C4-2B (cell line): ENCODE data around the gene MAN1A1.

Experiments used
- H3K27ac ChIP-seq: fragments of 450-650 bp; 2 replicates; pipeline ENCODE4 v1.5.1; 2017
- ZFX ChIP-seq: fragments of 450-650 bp; IDR thresholded peaks from 2 replicates; pipeline ENCODE4 v1.6.1; 2017
- TF ChIP-seq, protein P1 (sequence below): fragments of 450-650 bp; conservative IDR thresholded peaks from 2 replicates; pipeline ENCODE4 v1.5.1; 2017; ENCODE audit warnings: mild to moderate bottlenecking

The MAN1A1 gene

DNA sequence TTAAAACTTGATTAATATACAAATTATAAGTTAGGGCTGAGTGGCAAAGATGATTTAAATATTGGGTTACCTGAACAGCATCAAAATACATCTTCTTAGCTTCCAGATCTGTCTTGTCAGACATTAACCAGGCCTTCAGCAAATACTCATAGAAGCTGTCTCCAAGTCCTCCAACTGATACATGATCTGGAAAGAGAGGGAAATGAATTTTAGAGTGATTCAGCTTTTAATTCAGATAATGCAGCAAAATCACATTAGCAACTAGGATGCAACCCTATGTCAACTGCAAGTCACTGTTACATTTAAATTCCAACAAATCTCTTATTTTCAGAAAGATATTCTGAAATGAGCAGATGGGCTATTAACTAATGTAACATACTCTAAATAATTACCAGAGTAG is 155.9 kb downstream of the MAN1A1 start:
- H3K27ac ChIP-seq: no peak overlapping the region
- TF ChIP-seq ZFX: no peak
- TF ChIP-seq, protein P1, sequence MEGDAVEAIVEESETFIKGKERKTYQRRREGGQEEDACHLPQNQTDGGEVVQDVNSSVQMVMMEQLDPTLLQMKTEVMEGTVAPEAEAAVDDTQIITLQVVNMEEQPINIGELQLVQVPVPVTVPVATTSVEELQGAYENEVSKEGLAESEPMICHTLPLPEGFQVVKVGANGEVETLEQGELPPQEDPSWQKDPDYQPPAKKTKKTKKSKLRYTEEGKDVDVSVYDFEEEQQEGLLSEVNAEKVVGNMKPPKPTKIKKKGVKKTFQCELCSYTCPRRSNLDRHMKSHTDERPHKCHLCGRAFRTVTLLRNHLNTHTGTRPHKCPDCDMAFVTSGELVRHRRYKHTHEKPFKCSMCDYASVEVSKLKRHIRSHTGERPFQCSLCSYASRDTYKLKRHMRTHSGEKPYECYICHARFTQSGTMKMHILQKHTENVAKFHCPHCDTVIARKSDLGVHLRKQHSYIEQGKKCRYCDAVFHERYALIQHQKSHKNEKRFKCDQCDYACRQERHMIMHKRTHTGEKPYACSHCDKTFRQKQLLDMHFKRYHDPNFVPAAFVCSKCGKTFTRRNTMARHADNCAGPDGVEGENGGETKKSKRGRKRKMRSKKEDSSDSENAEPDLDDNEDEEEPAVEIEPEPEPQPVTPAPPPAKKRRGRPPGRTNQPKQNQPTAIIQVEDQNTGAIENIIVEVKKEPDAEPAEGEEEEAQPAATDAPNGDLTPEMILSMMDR: no peak

DNA sequence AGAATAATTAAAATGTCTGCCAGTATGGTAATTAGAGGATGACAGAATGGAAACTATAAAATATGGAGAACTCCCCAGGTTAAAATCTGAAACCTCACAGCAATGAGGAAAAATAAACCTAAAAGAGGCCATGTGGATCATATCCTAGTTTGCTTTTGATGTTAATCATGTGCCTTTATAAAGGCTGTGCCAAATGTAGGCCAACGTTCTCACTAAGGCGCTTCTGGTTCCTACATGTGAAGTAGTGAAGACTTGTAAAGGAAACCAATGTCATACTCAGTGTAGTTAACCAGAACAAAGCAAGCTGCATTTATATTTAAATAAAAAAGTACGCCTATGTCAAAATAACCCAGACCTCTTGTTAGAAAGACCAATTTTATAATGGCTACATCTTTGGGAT is 157.4 kb downstream of the MAN1A1 start:
- TF ChIP-seq, protein P1: no peak
- TF ChIP-seq ZFX: no peak
- H3K27ac ChIP-seq: no peak overlapping the region

DNA sequence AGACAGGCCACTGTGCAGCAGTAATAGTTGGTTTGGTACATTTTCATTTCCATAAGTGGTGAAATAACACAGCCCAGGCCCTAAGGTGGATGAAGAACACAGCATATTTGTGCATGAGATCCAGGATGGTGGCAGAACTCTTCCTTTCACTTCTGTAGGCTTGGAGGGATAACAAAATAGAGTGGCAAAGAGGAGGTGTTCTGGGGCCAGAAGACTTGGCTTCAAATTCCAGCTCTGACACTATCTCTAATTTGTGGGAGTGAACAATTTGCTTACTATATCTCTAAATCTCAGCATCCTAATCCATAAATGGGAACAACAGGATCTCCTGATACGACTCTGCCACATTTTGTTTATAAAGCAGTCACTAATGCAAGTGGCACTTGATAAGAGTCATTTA is 159.4 kb downstream of the MAN1A1 start:
- TF ChIP-seq, protein P1: no peak
- no peak for TF ChIP-seq ZFX
- no peak overlapping the region for H3K27ac ChIP-seq

DNA sequence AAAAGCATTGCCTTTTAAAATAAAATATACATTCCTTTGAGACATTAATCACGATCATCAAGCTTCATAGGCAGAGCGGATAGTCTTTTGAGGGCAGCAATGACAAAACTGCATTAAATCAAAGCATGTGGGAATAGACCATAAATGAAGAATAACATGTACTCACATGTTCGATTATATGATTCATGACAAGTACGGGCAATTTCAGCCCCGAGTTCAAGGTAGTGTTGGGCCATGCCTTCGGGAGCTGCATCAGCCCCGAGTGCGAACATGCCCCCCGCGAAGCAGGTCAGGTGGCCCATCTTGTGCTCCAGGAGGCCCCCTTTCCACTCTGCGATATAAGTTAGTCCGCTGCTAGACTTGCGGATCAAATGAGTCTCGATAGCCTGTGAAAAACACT is 160.1 kb downstream of the MAN1A1 start:
- TF ChIP-seq, protein P1: no peak
- TF ChIP-seq ZFX: no peak
- H3K27ac ChIP-seq: no peak overlapping the region

DNA sequence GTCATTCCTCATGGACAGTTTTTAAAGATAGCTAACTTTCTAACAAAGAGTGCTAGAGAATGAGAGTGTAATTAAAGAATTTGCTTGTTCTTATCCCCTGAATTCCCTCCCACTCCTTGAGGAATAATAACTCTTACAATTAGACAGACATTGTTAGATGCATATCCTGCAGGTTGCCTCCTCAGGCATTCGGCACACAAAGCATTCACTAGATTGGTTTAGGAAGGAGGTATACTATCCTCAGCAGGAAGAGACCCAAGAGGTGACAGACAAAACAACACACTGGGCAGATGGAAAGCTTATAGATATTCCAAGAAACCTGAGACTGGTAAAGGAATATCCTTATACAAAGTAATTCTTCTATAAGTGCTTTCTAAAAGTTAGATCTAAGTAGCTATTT is 162.0 kb downstream of the MAN1A1 start:
- no peak overlapping the region for H3K27ac ChIP-seq
- TF ChIP-seq ZFX: no peak
- TF ChIP-seq, protein P1: no peak

DNA sequence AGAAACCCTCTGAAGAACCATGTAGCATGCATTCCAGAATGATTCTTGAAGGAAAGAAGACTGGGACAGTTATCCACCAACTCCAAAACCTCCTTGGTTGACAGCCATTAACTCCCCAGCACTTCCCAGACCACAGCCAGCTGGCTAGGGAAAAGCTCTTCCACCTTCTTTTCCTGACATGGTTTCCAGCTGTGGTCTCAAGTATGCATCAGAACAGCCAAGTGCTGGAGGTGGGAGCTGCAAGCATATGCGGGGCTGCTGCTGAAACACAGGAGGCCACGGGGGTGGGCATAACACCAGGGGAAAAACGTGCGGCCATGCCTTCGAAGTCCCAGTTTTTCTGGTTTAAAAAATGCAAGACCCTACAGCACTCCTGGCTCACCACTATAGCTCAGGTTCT is 163.1 kb downstream of the MAN1A1 start:
- H3K27ac ChIP-seq: no peak overlapping the region
- TF ChIP-seq ZFX: no peak
- TF ChIP-seq, protein P1: no peak

DNA sequence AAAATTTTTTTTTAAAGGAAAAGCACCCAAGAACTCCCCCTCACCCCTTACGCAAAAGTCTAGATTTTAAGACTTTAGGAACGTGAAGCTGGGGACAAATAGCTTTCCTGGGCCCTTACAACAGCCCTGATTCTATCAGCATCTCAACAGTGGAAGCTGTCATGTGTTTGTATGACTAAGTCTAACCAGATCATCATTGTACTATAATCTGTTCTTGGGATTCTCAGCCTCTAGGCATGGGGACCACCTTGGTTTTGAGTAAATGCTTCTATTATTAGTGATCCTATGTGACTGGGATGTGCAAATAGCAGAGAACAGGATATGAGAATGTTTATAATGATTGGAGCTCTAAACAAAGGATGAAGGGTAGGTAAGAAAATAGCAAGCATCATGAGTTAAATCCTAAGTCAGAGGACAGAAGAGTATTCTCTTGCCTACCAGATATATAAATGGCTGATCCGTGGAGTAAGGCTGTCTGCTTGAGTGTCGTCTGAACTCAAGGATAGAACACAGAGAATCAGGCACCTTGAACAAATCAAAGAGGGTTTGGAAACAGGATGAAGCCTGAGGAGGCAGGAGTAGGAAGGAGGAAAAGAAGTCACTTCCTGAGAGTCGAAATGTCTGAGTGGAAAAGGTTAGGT is 165.4 kb downstream of the MAN1A1 start:
- no peak for TF ChIP-seq ZFX
- TF ChIP-seq, protein P1: no peak
- H3K27ac ChIP-seq: no peak overlapping the region
